Measurements from ENCODE around the gene FKBP2.

Gene FKBP2

GRCh38 chr11:64248578-64248977, 7.7 kb downstream of the FKBP2 start:
- no peaks in the 10 kb centered on the region for H3K36me3 Mint-ChIP-seq (ENCODE audit: low read depth)
- TF ChIP-seq CTCF (IDR thresholded peaks at IDR 0.05): no peak
- H3K27me3 Mint-ChIP-seq (ENCODE audit: low read depth, poor library complexity): peaks cover 3% of the 10 kb centered on the region

GRCh38 chr11:64249038-64249437, 8.1 kb downstream of the FKBP2 start:
- no peak for TF ChIP-seq CTCF (IDR thresholded peaks at IDR 0.05)
- H3K4me3 Mint-ChIP-seq: no peak overlapping the region
- H3K4me1 Mint-ChIP-seq: peaks cover 47% of the 10 kb centered on the region
- H3K9me3 Mint-ChIP-seq: no peaks in the 10 kb centered on the region
- H3K36me3 Mint-ChIP-seq (ENCODE audit: low read depth): no peaks in the 10 kb centered on the region
- H3K27ac Mint-ChIP-seq: no peak overlapping the region
- DNase-seq: no peak
- peaks cover 3% of the 10 kb centered on the region for H3K27me3 Mint-ChIP-seq (ENCODE audit: low read depth, poor library complexity)

More at GRCh38 chr11:64248578-64248977, 7.7 kb downstream of the FKBP2 start:
- H3K4me3 Mint-ChIP-seq: peak overlapping the region; percentile 79
- H3K27ac Mint-ChIP-seq: no peak overlapping the region
- H3K9me3 Mint-ChIP-seq: no peaks in the 10 kb centered on the region
- DNase-seq: no peak
- H3K4me1 Mint-ChIP-seq: peaks cover 47% of the 10 kb centered on the region

- peaks cover 45% of the 10 kb centered on the region for H3K4me1 Mint-ChIP-seq
- peaks cover 3% of the 10 kb centered on the region for H3K27me3 Mint-ChIP-seq (ENCODE audit: low read depth, poor library complexity)
- no peak for TF ChIP-seq CTCF (IDR thresholded peaks at IDR 0.05)
- no peak for DNase-seq
- no peaks in the 10 kb centered on the region for H3K9me3 Mint-ChIP-seq
- no peak overlapping the region for H3K27ac Mint-ChIP-seq
- no peaks in the 10 kb centered on the region for H3K36me3 Mint-ChIP-seq (ENCODE audit: low read depth)
- H3K4me3 Mint-ChIP-seq: peak overlapping the region; percentile 34
These were observed 8.9 kb downstream of the FKBP2 start for GRCh38 chr11:64249563-64250414.

GRCh38 chr11:64250415-64251015, 9.6 kb downstream of the FKBP2 start:
- Mint-ChIP-seq H3K27me3 (ENCODE audit: low read depth, poor library complexity) (peaks cover 3% of the 10 kb centered on the region), H3K27ac (no peak overlapping the region), H3K4me3 (peak overlapping the region; percentile 80), H3K36me3 (ENCODE audit: low read depth) (no peaks in the 10 kb centered on the region), H3K4me1 (peaks cover 49% of the 10 kb centered on the region), H3K9me3 (no peaks in the 10 kb centered on the region)
- no peak for DNase-seq
- no peak for TF ChIP-seq CTCF (IDR thresholded peaks at IDR 0.05)

- Mint-ChIP-seq H3K36me3 (ENCODE audit: low read depth) (no peaks in the 10 kb centered on the region), H3K4me1 (peaks cover 49% of the 10 kb centered on the region), H3K4me3 (peak within 1 kb of the TSS; percentile 92), H3K27me3 (ENCODE audit: low read depth, poor library complexity) (peaks cover 3% of the 10 kb centered on the region), H3K27ac (no peak within 1 kb of the TSS), H3K9me3 (no peaks in the 10 kb centered on the region)
- peak; percentile 79 for DNase-seq
- TF ChIP-seq CTCF (IDR thresholded peaks at IDR 0.05): peak; percentile 47
These were observed 10.3 kb downstream of the FKBP2 start, which contains the start of gene PLCB3 for GRCh38 chr11:64251016-64251752. PLCB3 (plus strand) TSS chr11:64251530; CDS start chr11:64251650, 120 bp downstream.

Data from nephron progenitor cell (in vitro differentiated cells).